ENCODE data around the gene SLC4A2. TPM values are rescaled to one million over a fixed set of nuclear protein-coding genes. Genes with fewer than 3 reads are reported as not detected.

The SLC4A2 gene
- total and polyA plus RNA-seq, 4 donors, result 27.5 to 98.8 (median 72.6) TPM

- H3K4me1 ChIP-seq (ENCODE audit: control insufficient read depth in 4 of 4, insufficient read depth in 4 of 4, low read length in 3 of 4), result peaks cover 0 to 6% (median 2%) of the 10 kb centered on the region in 4 donors
- no peak overlapping the region for H3K9ac ChIP-seq (ENCODE audit: low read depth in 1 of 2, low read length in 2 of 2)
- H3K27ac ChIP-seq (ENCODE audit: low read depth in 1 of 2, low read length in 2 of 2), result no peak overlapping the region
- TF ChIP-seq RAD21 (IDR thresholded peaks at IDR 0.05) (peak; percentile 91 to 95), GABPA (IDR thresholded peaks at IDR 0.05 in 1 of 2, conservative IDR thresholded peaks at IDR 0.05 in 1 of 2) (no peak), CTCF (IDR thresholded peaks at IDR 0.05; ENCODE audit: low read depth, low read length, missing input control) (peak; percentile 85), TAF1 (conservative IDR thresholded peaks at IDR 0.05) (no peak), JUND (IDR thresholded peaks at IDR 0.05) (no peak), FOXA1 (IDR thresholded peaks at IDR 0.05) (no peak), EGR1 (IDR thresholded peaks at IDR 0.05; ENCODE audit: low read depth in 2 of 2) (no peak), ZBTB33 (IDR thresholded peaks at IDR 0.05) (no peak), SP1 (IDR thresholded peaks at IDR 0.05) (no peak)
- no peak overlapping the region for H3K4me3 ChIP-seq (ENCODE audit: low read depth in 1 of 3, low read length in 3 of 3)
- 46% methylated on average over 20 of the region's 20 CpGs for WGBS
- no peaks in the 10 kb centered on the region for H3K9me3 ChIP-seq (ENCODE audit: control insufficient read depth in 4 of 4, low read length in 3 of 4)
- no peaks in the 10 kb centered on the region for H3K27me3 ChIP-seq (ENCODE audit: control insufficient read depth in 4 of 4, insufficient read depth in 4 of 4, low read length in 3 of 4)
- H3K36me3 ChIP-seq (ENCODE audit: control insufficient read depth in 4 of 4, insufficient read depth in 3 of 4, low read depth in 1 of 4, low read length in 3 of 4), result no peaks in the 10 kb centered on the region
- peak; percentile 78 for DNase-seq (ENCODE audit: low spot score)
Observed at GRCh38 chr7:151110941-151111645, 51.7 kb downstream of the SLC4A2 start.

- Histone ChIP-seq H3K9me3 (ENCODE audit: control insufficient read depth in 4 of 4, low read length in 3 of 4) (no peaks in the 10 kb centered on the region), H3K36me3 (ENCODE audit: control insufficient read depth in 4 of 4, insufficient read depth in 3 of 4, low read depth in 1 of 4, low read length in 3 of 4) (peaks cover 1 to 9% (median 5%) of the 10 kb centered on the region in 4 donors), H3K4me3 (ENCODE audit: low read depth in 1 of 3, low read length in 3 of 3) (no peak overlapping the region), H3K4me1 (ENCODE audit: control insufficient read depth in 4 of 4, insufficient read depth in 4 of 4, low read length in 3 of 4) (peaks cover 0 to 6% (median 2%) of the 10 kb centered on the region in 4 donors), H3K27me3 (ENCODE audit: control insufficient read depth in 4 of 4, insufficient read depth in 4 of 4, low read length in 3 of 4) (no peaks in the 10 kb centered on the region), H3K9ac (ENCODE audit: low read depth in 1 of 2, low read length in 2 of 2) (no peak overlapping the region), H3K27ac (ENCODE audit: low read depth in 1 of 2, low read length in 2 of 2) (no peak overlapping the region)
- no peak for DNase-seq (ENCODE audit: low spot score)
- no peak for TF ChIP-seq REST (IDR thresholded peaks at IDR 0.05)
- no peak for TF ChIP-seq TAF1 (conservative IDR thresholded peaks at IDR 0.05)
- no peak for TF ChIP-seq JUND (IDR thresholded peaks at IDR 0.05)
- no peak for TF ChIP-seq GABPA (IDR thresholded peaks at IDR 0.05 in 1 of 2, conservative IDR thresholded peaks at IDR 0.05 in 1 of 2)
- TF ChIP-seq FOXA2 (IDR thresholded peaks at IDR 0.05), result no peak
- TF ChIP-seq ATF3 (IDR thresholded peaks at IDR 0.05), result no peak
- no peak for TF ChIP-seq YY1 (IDR thresholded peaks at IDR 0.05)
- TF ChIP-seq RXRA (IDR thresholded peaks at IDR 0.05), result no peak
- no peak for TF ChIP-seq FOXA1 (IDR thresholded peaks at IDR 0.05)
- TF ChIP-seq RAD21 (IDR thresholded peaks at IDR 0.05), result no peak
- no peak for TF ChIP-seq HNF4A (conservative IDR thresholded peaks at IDR 0.05)
- TF ChIP-seq CTCF (IDR thresholded peaks at IDR 0.05; ENCODE audit: low read depth, low read length, missing input control), result no peak
- WGBS, result 83% methylated on average over 13 of the region's 13 CpGs
Observed at GRCh38 chr7:151113344-151114150, 54.2 kb downstream of the SLC4A2 start.
